ENCODE data around the gene ABT1. TPM values are rescaled to one million over a fixed set of nuclear protein-coding genes. Genes with fewer than 3 reads are reported as not detected.
A peak's percentile ranks its signal among the peaks of the same experiment; 100 is the strongest.

ABT1 gene
- total RNA-seq, 1 donor from 2014 or later: 25.5 TPM

DNA sequence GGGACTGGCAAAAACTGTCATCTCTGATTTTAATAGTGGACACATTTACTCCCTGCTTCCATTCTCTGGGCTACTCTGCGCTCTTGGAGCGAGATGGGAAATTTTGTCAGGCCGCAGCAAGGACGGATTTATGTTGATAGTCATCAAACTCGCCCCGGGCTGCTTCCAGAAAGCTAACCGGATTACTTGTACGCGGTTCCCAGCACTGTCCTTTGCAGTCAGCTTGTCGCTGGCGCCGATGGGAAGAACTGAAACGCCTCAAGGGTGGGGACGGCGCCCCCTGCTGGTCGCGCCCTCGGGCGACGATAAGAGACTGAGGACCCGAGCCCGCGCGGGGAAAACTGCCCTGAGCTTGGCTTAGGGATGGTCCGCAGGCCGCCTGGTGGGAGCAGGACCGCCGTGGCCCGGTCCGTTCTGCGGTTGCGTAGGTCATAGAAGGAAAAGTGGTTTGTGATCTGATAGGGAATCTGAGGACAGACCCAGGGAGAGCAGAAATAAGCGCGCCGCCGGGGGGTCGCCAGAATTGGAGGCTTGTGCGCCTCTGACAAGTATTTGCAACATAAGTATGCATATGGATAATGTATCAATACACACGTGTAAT, 984 bp upstream of the ABT1 start:
- Mint-ChIP-seq H3K4me3 (ENCODE audit: low read depth) (no peak overlapping the region), H3K4me1 (ENCODE audit: low read depth) (peaks cover 9% of the 10 kb centered on the region), H3K36me3 (ENCODE audit: insufficient read depth) (peaks cover 3% of the 10 kb centered on the region), H3K27ac (no peak overlapping the region), H3K27me3 (no peaks in the 10 kb centered on the region), H3K9me3 (ENCODE audit: low read depth) (peaks cover 4% of the 10 kb centered on the region)
- peak; percentile 90 for DNase-seq (ENCODE audit: low spot score, unreplicated experiment)
- TF ChIP-seq, protein P1, sequence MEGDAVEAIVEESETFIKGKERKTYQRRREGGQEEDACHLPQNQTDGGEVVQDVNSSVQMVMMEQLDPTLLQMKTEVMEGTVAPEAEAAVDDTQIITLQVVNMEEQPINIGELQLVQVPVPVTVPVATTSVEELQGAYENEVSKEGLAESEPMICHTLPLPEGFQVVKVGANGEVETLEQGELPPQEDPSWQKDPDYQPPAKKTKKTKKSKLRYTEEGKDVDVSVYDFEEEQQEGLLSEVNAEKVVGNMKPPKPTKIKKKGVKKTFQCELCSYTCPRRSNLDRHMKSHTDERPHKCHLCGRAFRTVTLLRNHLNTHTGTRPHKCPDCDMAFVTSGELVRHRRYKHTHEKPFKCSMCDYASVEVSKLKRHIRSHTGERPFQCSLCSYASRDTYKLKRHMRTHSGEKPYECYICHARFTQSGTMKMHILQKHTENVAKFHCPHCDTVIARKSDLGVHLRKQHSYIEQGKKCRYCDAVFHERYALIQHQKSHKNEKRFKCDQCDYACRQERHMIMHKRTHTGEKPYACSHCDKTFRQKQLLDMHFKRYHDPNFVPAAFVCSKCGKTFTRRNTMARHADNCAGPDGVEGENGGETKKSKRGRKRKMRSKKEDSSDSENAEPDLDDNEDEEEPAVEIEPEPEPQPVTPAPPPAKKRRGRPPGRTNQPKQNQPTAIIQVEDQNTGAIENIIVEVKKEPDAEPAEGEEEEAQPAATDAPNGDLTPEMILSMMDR (IDR thresholded peaks at IDR 0.05; ENCODE audit: unreplicated experiment): peak; percentile 98

DNA sequence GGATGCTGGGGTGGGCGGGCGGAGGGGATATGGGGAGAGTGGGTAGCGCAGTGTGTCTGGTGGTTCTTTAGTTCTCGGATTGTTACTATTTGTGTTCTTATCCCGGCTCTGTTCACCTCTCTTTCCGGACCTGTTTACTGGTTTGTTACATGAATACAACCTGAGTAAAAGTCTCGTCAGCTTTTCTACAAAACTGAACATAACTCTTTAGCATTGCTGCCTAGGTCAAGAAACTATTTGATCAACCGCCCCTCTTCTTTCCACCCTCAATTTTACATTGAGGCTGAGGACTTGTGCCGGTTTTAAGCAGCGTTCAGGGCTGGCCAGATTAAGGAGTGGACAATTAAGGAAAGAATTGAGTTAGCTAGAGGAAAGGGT, 625 bp downstream of the ABT1 start:
- Mint-ChIP-seq H3K4me3 (ENCODE audit: low read depth) (no peak overlapping the region), H3K36me3 (ENCODE audit: insufficient read depth) (peaks cover 1% of the 10 kb centered on the region), H3K4me1 (ENCODE audit: low read depth) (peaks cover 9% of the 10 kb centered on the region), H3K27ac (no peak overlapping the region), H3K27me3 (no peaks in the 10 kb centered on the region), H3K9me3 (ENCODE audit: low read depth) (no peaks in the 10 kb centered on the region)
- DNase-seq (ENCODE audit: low spot score, unreplicated experiment): no peak
- TF ChIP-seq, protein P1 (IDR thresholded peaks at IDR 0.05; ENCODE audit: unreplicated experiment): no peak

DNA sequence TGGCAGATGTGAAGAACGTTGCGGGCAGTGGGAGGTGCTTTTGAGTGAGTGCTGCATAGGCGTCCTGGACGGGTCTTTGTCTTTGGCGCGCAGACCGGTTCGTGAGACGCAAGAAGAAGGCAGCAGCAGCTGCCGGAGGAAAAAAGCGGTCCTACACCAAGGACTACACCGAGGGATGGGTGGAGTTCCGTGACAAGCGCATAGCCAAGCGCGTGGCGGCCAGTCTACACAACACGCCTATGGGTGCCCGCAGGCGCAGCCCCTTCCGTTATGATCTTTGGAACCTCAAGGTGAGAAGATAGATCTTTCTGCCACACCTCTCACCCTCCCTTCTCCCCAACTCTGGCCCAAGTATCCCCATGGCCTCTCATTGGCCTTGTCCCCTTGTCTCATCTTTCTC, 1.1 kb downstream of the ABT1 start:
- Mint-ChIP-seq H3K27me3 (no peaks in the 10 kb centered on the region), H3K9me3 (ENCODE audit: low read depth) (no peaks in the 10 kb centered on the region), H3K4me1 (ENCODE audit: low read depth) (peaks cover 9% of the 10 kb centered on the region), H3K27ac (peak overlapping the region; percentile 88), H3K36me3 (ENCODE audit: insufficient read depth) (peaks cover 1% of the 10 kb centered on the region), H3K4me3 (ENCODE audit: low read depth) (no peak overlapping the region)
- DNase-seq (ENCODE audit: low spot score, unreplicated experiment): no peak
- TF ChIP-seq, protein P1 (IDR thresholded peaks at IDR 0.05; ENCODE audit: unreplicated experiment): no peak

DNA sequence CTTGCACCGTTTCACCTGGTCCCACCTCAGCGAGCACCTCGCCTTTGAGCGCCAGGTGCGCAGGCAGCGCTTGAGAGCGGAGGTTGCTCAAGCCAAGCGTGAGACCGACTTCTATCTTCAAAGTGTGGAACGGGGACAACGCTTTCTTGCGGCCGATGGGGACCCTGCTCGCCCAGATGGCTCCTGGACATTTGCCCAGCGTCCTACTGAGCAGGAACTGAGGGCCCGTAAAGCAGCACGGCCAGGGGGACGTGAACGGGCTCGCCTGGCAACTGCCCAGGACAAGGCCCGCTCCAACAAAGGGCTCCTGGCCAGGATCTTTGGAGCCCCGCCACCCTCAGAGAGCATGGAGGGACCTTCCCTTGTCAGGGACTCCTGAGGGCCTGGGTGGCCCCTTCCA, 1.5 kb downstream of the ABT1 start:
- no peaks in the 10 kb centered on the region for H3K9me3 Mint-ChIP-seq (ENCODE audit: low read depth)
- no peak overlapping the region for H3K4me3 Mint-ChIP-seq (ENCODE audit: low read depth)
- H3K27me3 Mint-ChIP-seq: no peaks in the 10 kb centered on the region
- peaks cover 9% of the 10 kb centered on the region for H3K4me1 Mint-ChIP-seq (ENCODE audit: low read depth)
- TF ChIP-seq, protein P1 (IDR thresholded peaks at IDR 0.05; ENCODE audit: unreplicated experiment): no peak
- H3K27ac Mint-ChIP-seq: peak overlapping the region; percentile 88
- peaks cover 1% of the 10 kb centered on the region for H3K36me3 Mint-ChIP-seq (ENCODE audit: insufficient read depth)
- DNase-seq (ENCODE audit: low spot score, unreplicated experiment): no peak

DNA sequence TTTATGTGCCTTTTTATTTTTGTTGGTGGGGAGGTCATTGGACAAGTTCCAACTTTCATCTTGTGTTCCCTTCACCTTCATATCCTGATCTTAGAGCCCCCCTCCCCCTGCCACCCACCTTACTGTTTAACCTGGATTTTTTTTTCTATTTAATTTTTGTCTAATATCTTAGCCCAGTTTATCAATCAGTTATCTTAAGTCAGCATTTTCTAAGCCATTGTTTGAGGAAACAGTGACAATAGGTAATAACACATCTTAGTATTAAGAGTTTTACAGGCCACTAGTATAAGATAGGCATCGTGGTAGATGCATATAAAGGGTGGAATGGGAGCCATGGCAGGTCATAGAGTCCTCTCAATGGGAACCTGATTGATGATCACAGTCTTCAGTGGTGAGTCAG, 2.4 kb downstream of the ABT1 start:
- TF ChIP-seq, protein P1 (IDR thresholded peaks at IDR 0.05; ENCODE audit: unreplicated experiment): no peak
- Mint-ChIP-seq H3K4me1 (ENCODE audit: low read depth) (peaks cover 9% of the 10 kb centered on the region), H3K4me3 (ENCODE audit: low read depth) (no peak overlapping the region), H3K36me3 (ENCODE audit: insufficient read depth) (peaks cover 1% of the 10 kb centered on the region), H3K27me3 (no peaks in the 10 kb centered on the region), H3K27ac (no peak overlapping the region), H3K9me3 (ENCODE audit: low read depth) (no peaks in the 10 kb centered on the region)
- DNase-seq (ENCODE audit: low spot score, unreplicated experiment): no peak
